GM21529 (cell line): ENCODE results near the gene SLK.

Source experiments
- ATAC-seq: cut with Tn5 transposase; IDR thresholded peaks from one replicate; pipeline ENCODE4 v1.9.1; 2021; ENCODE audit not compliant: unreplicated experiment

SLK gene

GRCh38 chr10:103939522-103939921, 27.4 kb upstream of the SLK start:
- ATAC-seq, result no peak

GRCh38 chr10:103941801-103942200, 25.1 kb upstream of the SLK start:
- no peak for ATAC-seq

- no peak for ATAC-seq
These were observed 24.1 kb upstream of the SLK start for GRCh38 chr10:103942866-103943265.

GRCh38 chr10:103947799-103948516, 19.0 kb upstream of the SLK start:
- ATAC-seq, result no peak

- no peak for ATAC-seq
These were observed 17.2 kb upstream of the SLK start for GRCh38 chr10:103949728-103950127.

GRCh38 chr10:103951183-103951582, 15.8 kb upstream of the SLK start:
- no peak for ATAC-seq

GRCh38 chr10:103951942-103952341, 15.0 kb upstream of the SLK start:
- no peak for ATAC-seq

- ATAC-seq, result no peak
These were observed 12.4 kb upstream of the SLK start for GRCh38 chr10:103954543-103954942.

- ATAC-seq, result no peak
These were observed 7.9 kb upstream of the SLK start for GRCh38 chr10:103958996-103959395.

- ATAC-seq, result no peak
These were observed 6.8 kb upstream of the SLK start for GRCh38 chr10:103960103-103960502.

- ATAC-seq, result peak; percentile 46
These were observed 620 bp downstream of the SLK start for GRCh38 chr10:103967448-103968071.

- no peak for ATAC-seq
These were observed 1.8 kb downstream of the SLK start for GRCh38 chr10:103968441-103969391.

GRCh38 chr10:103969436-103969835, 2.5 kb downstream of the SLK start:
- ATAC-seq, result no peak

- no peak for ATAC-seq
These were observed 3.1 kb downstream of the SLK start for GRCh38 chr10:103969857-103970627.

GRCh38 chr10:103975169-103975568, 8.2 kb downstream of the SLK start:
- ATAC-seq, result no peak

- no peak for ATAC-seq
These were observed 10.3 kb downstream of the SLK start for GRCh38 chr10:103977204-103977603.

- ATAC-seq, result no peak
These were observed 12.6 kb downstream of the SLK start for GRCh38 chr10:103979530-103979929.

- ATAC-seq, result no peak
These were observed 13.5 kb downstream of the SLK start for GRCh38 chr10:103980288-103980906.

GRCh38 chr10:103982639-103983038, 15.7 kb downstream of the SLK start:
- ATAC-seq, result no peak

- ATAC-seq, result peak; percentile 93
These were observed 16.5 kb downstream of the SLK start for GRCh38 chr10:103983367-103983911.
